ENCODE results near the gene SPTBN4. TPM values are rescaled to one million over a fixed set of nuclear protein-coding genes. Genes with fewer than 3 reads are reported as not detected.
A peak's percentile ranks its signal among the peaks of the same experiment; 100 is the strongest.

SPTBN4 gene
- total and polyA plus RNA-seq, 2 donors (not counting 1 experiment from before 2014, with no cell fraction given), result 0.03 to 0.67 TPM

- peak overlapping the region; percentile 95 for H3K4me2 ChIP-seq (replicated peaks; ENCODE audit: low read depth, low read length, poor library complexity, severe bottlenecking)
- H3K4me1 ChIP-seq (ENCODE audit: control insufficient read depth in 2 of 2, insufficient read depth in 2 of 2, low read length in 2 of 2), result peaks cover 16 to 31% of the 10 kb centered on the region in 2 donors
- H3K4me3 ChIP-seq (ENCODE audit: control extremely low read depth in 1 of 5, extremely low read depth in 1 of 5, insufficient read depth in 1 of 5, low read depth in 2 of 5, low read length in 4 of 5), result no peak overlapping the region
- Mint-ChIP-seq H3K9me3 (ENCODE audit: insufficient read depth) (no peaks in the 10 kb centered on the region), H3K27ac (no peak overlapping the region), H3K27me3 (no peaks in the 10 kb centered on the region), H3K4me3 (peak overlapping the region; percentile 46), H3K4me1 (peaks cover 31% of the 10 kb centered on the region)
- H2AFZ ChIP-seq (ENCODE audit: insufficient read depth, low read depth, low read length, poor library complexity, severe bottlenecking), result no peak overlapping the region
- no peaks in the 10 kb centered on the region for H3K9me3 ChIP-seq (ENCODE audit: control extremely low read depth in 1 of 3, control insufficient read depth in 2 of 3, insufficient read depth in 1 of 3, low read length in 2 of 3)
- H3K36me3 ChIP-seq (replicated peaks in 1 of 2; ENCODE audit: control extremely low read depth in 1 of 2, control insufficient read depth in 1 of 2, extremely low read depth in 1 of 2, insufficient read depth in 2 of 2, low read length in 1 of 2), result peaks cover 0 to 9% of the 10 kb centered on the region in 2 experiments
- CTCF ChIA-PET, result interaction anchor here (1.3 to 9.5 kb wide), 6 partner anchors 13 to 117 kb away, joined by 4 to 87 read pairs (median 14); partner anchors contain the start of genes BLVRB, SERTAD3 and SPTBN4
- no peaks in the 10 kb centered on the region for H3K27me3 ChIP-seq (replicated peaks in 1 of 4; ENCODE audit: control extremely low read depth in 1 of 4, control insufficient read depth in 3 of 4, insufficient read depth in 4 of 4, low read length in 3 of 4)
- ATAC-seq (ENCODE audit: low read depth) (no peak), DNase-seq (no peak)
- intact Hi-C loops (cut with micrococcal nuclease), result loop anchor here (1.0 to 2.0 kb wide), 6 partner anchors 11 to 149 kb away; partner anchors contain the start of genes BLVRB and SERTAD3
- H3K79me2 ChIP-seq (ENCODE audit: control insufficient read depth, insufficient read depth, low read length), result peaks cover 26% of the 10 kb centered on the region
- POLR2A ChIA-PET, result interaction anchor here (0.7 to 2.3 kb wide), 6 partner anchors 9 to 322 kb away, joined by 3 to 32 read pairs (median 4); partner anchors contain the start of gene SERTAD3
- peak overlapping the region; percentile 81 to 88 for H3K27ac ChIP-seq (ENCODE audit: low read length in 2 of 2)
- 96% methylated on average over 10 of the region's 16 CpGs for WGBS (ENCODE audit: insufficient coverage)
- no peaks in the 10 kb centered on the region for H4K20me1 ChIP-seq (ENCODE audit: control insufficient read depth, insufficient read depth, low read length, poor library complexity, severe bottlenecking)
- H3K9ac ChIP-seq (ENCODE audit: low read length), result no peak overlapping the region
- TF ChIP-seq CTCF (IDR thresholded peaks at IDR 0.05) (no peak), EZH2 (IDR thresholded peaks at IDR 0.05; ENCODE audit: borderline replicate concordance, insufficient read depth, low read depth, low read length, poor library complexity, severe bottlenecking) (no peak)
Measured at GRCh38 chr19:40421993-40422747, 44.6 kb upstream of the SPTBN4 start.

Data from B cell (primary cell).